ENCODE data around the gene PLA2G12B. TPM values are rescaled to one million over a fixed set of nuclear protein-coding genes. Genes with fewer than 3 reads are reported as not detected.
"Not testable (repeated sequence)": the region's sequence is repeated elsewhere in the genome, so short reads cannot be mapped to it uniquely, and the experiment has no call there.

The PLA2G12B gene
- total and polyA plus RNA-seq, 7 experiments from 2014 or later: not detected

GRCh38 chr10:72984618-72985017 lies 30.0 kb upstream of the PLA2G12B start:
- H3K4me1 Mint-ChIP-seq; POLR2A ChIA-PET; H3K27me3 ChIP-seq (ENCODE audit: control insufficient read depth in 2 of 2, insufficient read depth in 2 of 2, low read length in 2 of 2); H3K27ac Mint-ChIP-seq; H3K36me3 ChIP-seq (ENCODE audit: control insufficient read depth in 2 of 3, insufficient read depth in 3 of 3, low read length in 3 of 3); intact Hi-C loops (cut with micrococcal nuclease); H3K4me3 ChIP-seq (ENCODE audit: low read length); H3K4me1 ChIP-seq (ENCODE audit: control insufficient read depth in 2 of 2, insufficient read depth in 2 of 2, low read length in 2 of 2); H3K27ac ChIP-seq (ENCODE audit: low read depth, low read length); DNase-seq; H3K4me3 Mint-ChIP-seq; ATAC-seq; CTCF ChIA-PET: not testable (repeated sequence)
- Mint-ChIP-seq H3K36me3 (peaks cover 6 to 21% (median 15%) of the 10 kb centered on the region in 5 donors), H3K9me3 (peaks cover 6 to 33% (median 20%) of the 10 kb centered on the region in 11 donors), H3K27me3 (peaks cover 0 to 22% (median 14%) of the 10 kb centered on the region in 5 donors)
- peaks cover 0 to 17% (median 0%) of the 10 kb centered on the region in 3 experiments for H3K9me3 ChIP-seq (ENCODE audit: control insufficient read depth in 2 of 3, low read length in 3 of 3)

GRCh38 chr10:72981882-72982529 lies 27.4 kb upstream of the PLA2G12B start:
- ChIA-PET CTCF (no interaction called here), POLR2A (no interaction called here)
- Histone ChIP-seq H3K9me3 (ENCODE audit: control insufficient read depth in 2 of 3, low read length in 3 of 3) (peaks cover 0 to 24% (median 0%) of the 10 kb centered on the region in 3 experiments), H3K27ac (ENCODE audit: low read depth, low read length) (no peak overlapping the region), H3K4me1 (ENCODE audit: control insufficient read depth in 2 of 2, insufficient read depth in 2 of 2, low read length in 2 of 2) (no peaks in the 10 kb centered on the region), H3K36me3 (ENCODE audit: control insufficient read depth in 2 of 3, insufficient read depth in 3 of 3, low read length in 3 of 3) (no peaks in the 10 kb centered on the region), H3K27me3 (ENCODE audit: control insufficient read depth in 2 of 2, insufficient read depth in 2 of 2, low read length in 2 of 2) (no peaks in the 10 kb centered on the region), H3K4me3 (ENCODE audit: low read length) (no peak overlapping the region)
- Mint-ChIP-seq H3K4me1 (no peaks in the 10 kb centered on the region), H3K9me3 (peaks cover 8 to 59% (median 44%) of the 10 kb centered on the region in 11 donors), H3K4me3 (no peak overlapping the region), H3K27ac (no peak overlapping the region), H3K36me3 (peaks cover 9 to 29% (median 16%) of the 10 kb centered on the region in 5 donors), H3K27me3 (peaks cover 0 to 42% (median 14%) of the 10 kb centered on the region in 5 donors)
- DNase-seq: no peak
- intact Hi-C loops (cut with micrococcal nuclease): no loop called here
- ATAC-seq: no peak

- no peak overlapping the region for H3K4me3 Mint-ChIP-seq
- peaks cover 11 to 31% (median 16%) of the 10 kb centered on the region in 5 donors for H3K36me3 Mint-ChIP-seq
- ATAC-seq (no peak), DNase-seq (no peak)
- ChIA-PET POLR2A (no interaction called here), CTCF (no interaction called here)
- H3K4me3 ChIP-seq (ENCODE audit: low read length): no peak overlapping the region
- no peak overlapping the region for H3K27ac Mint-ChIP-seq
- H3K27ac ChIP-seq (ENCODE audit: low read depth, low read length): no peak overlapping the region
- H3K27me3 ChIP-seq (ENCODE audit: control insufficient read depth in 2 of 2, insufficient read depth in 2 of 2, low read length in 2 of 2): no peaks in the 10 kb centered on the region
- intact Hi-C loops (cut with micrococcal nuclease): no loop called here
- no peaks in the 10 kb centered on the region for H3K36me3 ChIP-seq (ENCODE audit: control insufficient read depth in 2 of 3, insufficient read depth in 3 of 3, low read length in 3 of 3)
- H3K9me3 ChIP-seq (ENCODE audit: control insufficient read depth in 2 of 3, low read length in 3 of 3): peaks cover 0 to 27% (median 0%) of the 10 kb centered on the region in 3 experiments
- H3K27me3 Mint-ChIP-seq: peaks cover 0 to 45% (median 14%) of the 10 kb centered on the region in 5 donors
- H3K4me1 Mint-ChIP-seq: no peaks in the 10 kb centered on the region
- peaks cover 11 to 67% (median 49%) of the 10 kb centered on the region in 11 donors for H3K9me3 Mint-ChIP-seq
- H3K4me1 ChIP-seq (ENCODE audit: control insufficient read depth in 2 of 2, insufficient read depth in 2 of 2, low read length in 2 of 2): no peaks in the 10 kb centered on the region
Observed at GRCh38 chr10:72981028-72981881, 26.6 kb upstream of the PLA2G12B start.

- Histone ChIP-seq H3K4me3 (ENCODE audit: low read length) (no peak overlapping the region), H3K36me3 (ENCODE audit: control insufficient read depth in 2 of 3, insufficient read depth in 3 of 3, low read length in 3 of 3) (no peaks in the 10 kb centered on the region), H3K4me1 (ENCODE audit: control insufficient read depth in 2 of 2, insufficient read depth in 2 of 2, low read length in 2 of 2) (no peaks in the 10 kb centered on the region), H3K9me3 (ENCODE audit: control insufficient read depth in 2 of 3, low read length in 3 of 3) (peaks cover 0 to 27% (median 0%) of the 10 kb centered on the region in 3 experiments), H3K27me3 (ENCODE audit: control insufficient read depth in 2 of 2, insufficient read depth in 2 of 2, low read length in 2 of 2) (no peaks in the 10 kb centered on the region), H3K27ac (ENCODE audit: low read depth, low read length) (no peak overlapping the region)
- POLR2A ChIA-PET: no interaction called here
- CTCF ChIA-PET: no interaction called here
- Mint-ChIP-seq H3K4me3 (no peak overlapping the region), H3K9me3 (peaks cover 13 to 76% (median 54%) of the 10 kb centered on the region in 11 donors), H3K4me1 (no peaks in the 10 kb centered on the region), H3K36me3 (peaks cover 11 to 31% (median 16%) of the 10 kb centered on the region in 5 donors), H3K27ac (no peak overlapping the region), H3K27me3 (peaks cover 0 to 53% (median 16%) of the 10 kb centered on the region in 5 donors)
- DNase-seq: no peak
- intact Hi-C loops (cut with micrococcal nuclease): no loop called here
- no peak for ATAC-seq
Observed at GRCh38 chr10:72980348-72980747, 25.7 kb upstream of the PLA2G12B start.

GRCh38 chr10:72979709-72980108 lies 25.1 kb upstream of the PLA2G12B start:
- peaks cover 2 to 59% (median 23%) of the 10 kb centered on the region in 5 donors for H3K27me3 Mint-ChIP-seq
- Histone ChIP-seq H3K27ac (ENCODE audit: low read depth, low read length) (no peak overlapping the region), H3K4me3 (ENCODE audit: low read length) (no peak overlapping the region), H3K27me3 (ENCODE audit: control insufficient read depth in 2 of 2, insufficient read depth in 2 of 2, low read length in 2 of 2) (no peaks in the 10 kb centered on the region), H3K4me1 (ENCODE audit: control insufficient read depth in 2 of 2, insufficient read depth in 2 of 2, low read length in 2 of 2) (no peaks in the 10 kb centered on the region), H3K36me3 (ENCODE audit: control insufficient read depth in 2 of 3, insufficient read depth in 3 of 3, low read length in 3 of 3) (no peaks in the 10 kb centered on the region), H3K9me3 (ENCODE audit: control insufficient read depth in 2 of 3, low read length in 3 of 3) (peaks cover 0 to 27% (median 0%) of the 10 kb centered on the region in 3 experiments)
- no peak overlapping the region for H3K4me3 Mint-ChIP-seq
- DNase-seq (no peak), ATAC-seq (no peak)
- H3K36me3 Mint-ChIP-seq: peaks cover 11 to 31% (median 16%) of the 10 kb centered on the region in 5 donors
- ChIA-PET CTCF (no interaction called here), POLR2A (interaction anchor here (0.8 kb wide), 1 partner anchor 26 kb away, joined by 3 read pairs; no protein-coding TSS in a partner anchor)
- no peak overlapping the region for H3K27ac Mint-ChIP-seq
- intact Hi-C loops (cut with micrococcal nuclease): no loop called here
- no peaks in the 10 kb centered on the region for H3K4me1 Mint-ChIP-seq
- peaks cover 17 to 82% (median 58%) of the 10 kb centered on the region in 11 donors for H3K9me3 Mint-ChIP-seq

- CTCF ChIA-PET: no interaction called here
- Histone ChIP-seq H3K4me1 (ENCODE audit: control insufficient read depth in 2 of 2, insufficient read depth in 2 of 2, low read length in 2 of 2) (no peaks in the 10 kb centered on the region), H3K4me3 (ENCODE audit: low read length) (no peak overlapping the region), H3K27ac (ENCODE audit: low read depth, low read length) (no peak overlapping the region), H3K27me3 (ENCODE audit: control insufficient read depth in 2 of 2, insufficient read depth in 2 of 2, low read length in 2 of 2) (no peaks in the 10 kb centered on the region), H3K36me3 (ENCODE audit: control insufficient read depth in 2 of 3, insufficient read depth in 3 of 3, low read length in 3 of 3) (no peaks in the 10 kb centered on the region), H3K9me3 (ENCODE audit: control insufficient read depth in 2 of 3, low read length in 3 of 3) (peaks cover 0 to 21% (median 0%) of the 10 kb centered on the region in 3 experiments)
- DNase-seq (no peak), ATAC-seq (no peak)
- Mint-ChIP-seq H3K36me3 (peaks cover 11 to 31% (median 12%) of the 10 kb centered on the region in 5 donors), H3K4me1 (no peaks in the 10 kb centered on the region), H3K27ac (no peak overlapping the region), H3K9me3 (peaks cover 19 to 74% (median 49%) of the 10 kb centered on the region in 11 donors), H3K27me3 (peaks cover 8 to 55% (median 26%) of the 10 kb centered on the region in 5 donors), H3K4me3 (no peak overlapping the region)
- POLR2A ChIA-PET: no interaction called here
- intact Hi-C loops (cut with micrococcal nuclease): no loop called here
Observed at GRCh38 chr10:72976886-72977285, 22.3 kb upstream of the PLA2G12B start.

Data from naive thymus-derived CD4-positive, alpha-beta T cell (primary cell).